H1 (cell line): ENCODE data around the gene POP7. TPM values are rescaled to one million over a fixed set of nuclear protein-coding genes. Genes with fewer than 3 reads are reported as not detected.

Experiments
- CTCF ChIA-PET: fragments of 300-600 bp; sonication (Branson Sonifier 250); formaldehyde crosslinking; loops from one replicate; lab custom pipeline; 2021; ENCODE audit not compliant: partially characterized antibody; lab: Charles Lee
- POLR2A ChIA-PET: fragments of 300-600 bp; sonication (Branson Sonifier 250); formaldehyde crosslinking; loops from one replicate; lab custom pipeline; 2021; ENCODE audit warnings: inconsistent platforms; ENCODE audit not compliant: partially characterized antibody; lab: Charles Lee
- DNase-seq, 2 experiments: peaks; one replicate each; pipeline versions ENCODE4 v3.0.0 to v3.0.0-alpha.2; 2010 to 2022; ENCODE audit warnings: low spot score in 2 of 2, low read depth in 1 of 2, mixed read lengths in 1 of 2
- FAIRE-seq: peaks from 2 replicates; lab custom pipeline; 2011; peaks lifted over from hg19 to GRCh38; lab: Jason Lieb, UNC
- H2AFZ ChIP-seq: 2 replicates; pipeline ENCODE4 v1.8.1; 2012; ENCODE audit warnings: low read length, inconsistent platforms
- H2AK5ac ChIP-seq: 2 replicates; pipeline ENCODE4 v1.6.1; 2013; ENCODE audit warnings: low read depth, low read length
- H2BK120ac ChIP-seq: replicated peaks from 2 replicates; pipeline ENCODE3; 2013; ENCODE audit warnings: low read depth, low read length, inconsistent platforms
- H2BK12ac ChIP-seq: 2 replicates; pipeline ENCODE4 v1.6.1; 2013; ENCODE audit warnings: low read depth, low read length
- H2BK15ac ChIP-seq: 2 replicates; pipeline ENCODE4 v1.6.1; 2013; ENCODE audit warnings: low read length
- H2BK20ac ChIP-seq: 2 replicates; pipeline ENCODE4 v1.6.1; 2013; ENCODE audit warnings: low read length
- H2BK5ac ChIP-seq: 2 replicates; pipeline ENCODE4 v1.6.1; 2013; ENCODE audit warnings: low read depth, low read length
- H3K14ac ChIP-seq: 2 replicates; pipeline ENCODE4 v1.6.1; 2013; ENCODE audit warnings: inconsistent platforms; ENCODE audit not compliant: insufficient read length
- H3K18ac ChIP-seq: 2 replicates; pipeline ENCODE4 v1.6.1; 2013; ENCODE audit warnings: low read length; ENCODE audit errors: extremely low read depth
- H3K23ac ChIP-seq: 2 replicates; pipeline ENCODE4 v1.6.1; 2013; ENCODE audit warnings: inconsistent platforms; ENCODE audit not compliant: insufficient read length
- H3K23me2 ChIP-seq: 2 replicates; pipeline ENCODE4 v1.6.1; 2013; ENCODE audit warnings: low read depth, low read length
- H3K27ac ChIP-seq: 2 replicates; pipeline ENCODE4 v1.6.1; 2011; ENCODE audit warnings: low read depth, low read length, inconsistent platforms
- H3K27me3 ChIP-seq, 4 experiments: replicated peaks in 1 of 4; 1 replicate in 1 of 4; 2 replicates in 3 of 4; pipeline versions ENCODE4 v1.6.1 to v1.8.1; 2011 to 2013; ENCODE audit warnings: low read length in 3 of 4, mild to moderate bottlenecking in 3 of 4, inconsistent platforms in 2 of 4, mixed read lengths in 2 of 4, moderate library complexity in 1 of 4; ENCODE audit not compliant: control insufficient read depth in 3 of 4, insufficient read depth in 3 of 4; ENCODE audit errors: extremely low read depth in 1 of 4
- H3K36me3 ChIP-seq, 4 experiments: 2 replicates each; pipeline versions ENCODE4 v1.6.1 to v1.8.1; 2011 to 2013; ENCODE audit warnings: mild to moderate bottlenecking in 4 of 4, low read length in 3 of 4, moderate library complexity in 2 of 4, control low read depth in 1 of 4, inconsistent platforms in 1 of 4; ENCODE audit not compliant: insufficient read depth in 4 of 4, control insufficient read depth in 2 of 4
- H3K4ac ChIP-seq: replicated peaks from 2 replicates; pipeline ENCODE3; 2013; ENCODE audit warnings: low read length, low read depth, mixed read lengths, inconsistent platforms; ENCODE audit not compliant: insufficient read length
- H3K4me1 ChIP-seq, 4 experiments: replicated peaks in 1 of 4; 1 replicate in 1 of 4; 2 replicates in 3 of 4; pipeline versions ENCODE4 v1.6.1 to v1.8.1; 2011 to 2013; ENCODE audit warnings: low read length in 3 of 4, inconsistent platforms in 2 of 4, mixed read lengths in 1 of 4; ENCODE audit not compliant: insufficient read depth in 4 of 4, control insufficient read depth in 3 of 4
- H3K4me2 ChIP-seq, 2 experiments: 2 replicates each; pipeline versions ENCODE4 v1.6.1 to v1.8.1; 2011 to 2013; ENCODE audit warnings: low read depth in 2 of 2, low read length in 2 of 2, control low read depth in 1 of 2, inconsistent platforms in 1 of 2, mild to moderate bottlenecking in 1 of 2; ENCODE audit not compliant: insufficient read depth in 1 of 2
- H3K4me3 ChIP-seq, 4 experiments: fragments of 200-600, 300-600 bp in 1 of 4; sonication (generic), shearing (Covaris generic), sonication (Bioruptor Twin) in 1 of 4; 2 replicates each; pipeline versions ENCODE4 v1.5.1 to v1.8.1; 2011 to 2016; ENCODE audit warnings: low read length in 4 of 4, low read depth in 3 of 4, control low read depth in 2 of 4, inconsistent platforms in 2 of 4, mild to moderate bottlenecking in 2 of 4, mixed read lengths in 1 of 4, moderate library complexity in 1 of 4; ENCODE audit not compliant: insufficient read depth in 2 of 4; ENCODE audit errors: extremely low read depth in 1 of 4
- H3K56ac ChIP-seq: replicated peaks from 2 replicates; pipeline ENCODE3; 2013; ENCODE audit warnings: low read depth, mild to moderate bottlenecking, mixed read lengths, low read length, inconsistent platforms; ENCODE audit not compliant: insufficient read length
- H3K79me1 ChIP-seq: 2 replicates; pipeline ENCODE4 v1.6.1; 2013; ENCODE audit warnings: low read depth, low read length, control low read depth
- H3K79me2 ChIP-seq, 2 experiments: 2 replicates each; pipeline versions ENCODE4 v1.6.1 to v1.8.1; 2012 to 2013; ENCODE audit warnings: low read length in 2 of 2, mild to moderate bottlenecking in 2 of 2, inconsistent platforms in 1 of 2; ENCODE audit not compliant: insufficient read depth in 2 of 2, control insufficient read depth in 1 of 2
- H3K9ac ChIP-seq, 4 experiments: replicated peaks in 1 of 4; 1 replicate in 1 of 4; 2 replicates in 3 of 4; pipeline versions ENCODE4 v1.6.1 to v1.8.1; 2011 to 2013; ENCODE audit warnings: low read depth in 3 of 4, low read length in 3 of 4, control low read depth in 2 of 4, mild to moderate bottlenecking in 2 of 4, moderate library complexity in 2 of 4, inconsistent platforms in 1 of 4; ENCODE audit errors: extremely low read depth in 1 of 4
- H3K9me3 ChIP-seq, 2 experiments: 2 replicates each; pipeline versions ENCODE4 v1.6.1 to v1.8.1; 2012 to 2013; ENCODE audit warnings: mild to moderate bottlenecking in 2 of 2, moderate library complexity in 2 of 2, control low read depth in 1 of 2, inconsistent platforms in 1 of 2, low read depth in 1 of 2, low read length in 1 of 2, mixed read lengths in 1 of 2; ENCODE audit not compliant: insufficient read depth in 2 of 2
- H4K20me1 ChIP-seq, 2 experiments: replicated peaks in 1 of 2; 2 replicates each; pipeline versions ENCODE3 to v1.8.1; 2011 to 2013; ENCODE audit warnings: inconsistent platforms in 2 of 2, low read length in 2 of 2, mild to moderate bottlenecking in 1 of 2; ENCODE audit not compliant: insufficient read depth in 2 of 2, control insufficient read depth in 1 of 2
- H4K5ac ChIP-seq: 2 replicates; pipeline ENCODE4 v1.6.1; 2013; ENCODE audit warnings: low read length, low read depth, mixed read lengths, inconsistent platforms; ENCODE audit not compliant: insufficient read length
- H4K8ac ChIP-seq: 2 replicates; pipeline ENCODE4 v1.8.0; 2013; ENCODE audit warnings: mild to moderate bottlenecking, moderate library complexity, low read length, inconsistent platforms; ENCODE audit not compliant: insufficient read depth; ENCODE audit errors: extremely low read depth
- H4K91ac ChIP-seq: replicated peaks from 2 replicates; pipeline ENCODE3; 2013; ENCODE audit warnings: low read length, mixed read lengths, inconsistent platforms; ENCODE audit not compliant: insufficient read length
- BRCA1 ChIP-seq: IDR thresholded peaks from 2 replicates; pipeline ENCODE4 v1.6.1; 2012; ENCODE audit warnings: low read depth, low read length, improper control_type of control experiment
- EZH2 ChIP-seq: fragments of 200-600 bp; sonication (generic); IDR thresholded peaks from 2 replicates; pipeline ENCODE4 v1.7.1; 2012; ENCODE audit warnings: low read depth, mild to moderate bottlenecking, moderate library complexity, low read length, inconsistent platforms; ENCODE audit not compliant: severe bottlenecking
- KDM4A ChIP-seq: IDR thresholded peaks from one replicate; pipeline ENCODE4 v1.7.1; 2012; ENCODE audit warnings: low read depth, mild to moderate bottlenecking, moderate library complexity, low read length, inconsistent platforms; ENCODE audit not compliant: severe bottlenecking
- MAFK ChIP-seq: IDR thresholded peaks from 2 replicates; pipeline ENCODE4 v1.6.1; 2012; ENCODE audit warnings: low read depth, mild to moderate bottlenecking, improper control_type of control experiment, low read length
- YY1 ChIP-seq: IDR thresholded peaks from 2 replicates; pipeline ENCODE4 v1.6.1; 2011; ENCODE audit warnings: low read depth, mild to moderate bottlenecking, low read length
- WGBS, 2 experiments: shearing (Covaris generic) in 1 of 2; methylation state at CpG; one replicate each; pipeline versions ENCODE4 v1.1.6 to v1.1.7; 2013 to 2015; ENCODE audit warnings: low lambda C conversion rate in 2 of 2, mixed read lengths in 2 of 2, inconsistent platforms in 1 of 2, low coverage in 1 of 2, missing lambda C conversion rate in 1 of 2; ENCODE audit not compliant: insufficient replicate concordance in 2 of 2, insufficient coverage in 1 of 2, insufficient read length in 1 of 2; ENCODE audit errors: extremely low coverage in 1 of 2, missing lambda C conversion rate in 1 of 2; 5-methylcytosine and 5-hydroxymethylcytosine counted together
- polyA plus RNA-seq, 7 experiments: library from polyadenylated mRNA; depleted of rRNA in 3 of 7; stranded (reverse) in 5 of 7; unstranded in 2 of 7; fragments of >200 nt in 5 of 7; fragments of 200-250 nt in 2 of 7; gene quantifications; 1 replicate in 5 of 7; 2 replicates in 1 of 7; 4 replicates in 1 of 7; pipeline versions ENCODE4 v1.2.1 to v1.2.3, GENCODE V29; 2011 to 2013; ENCODE audit warnings: missing spikeins in 2 of 7, mixed read lengths in 2 of 7
- total RNA-seq: library from RNA; stranded (reverse); fragmentation: NEBNext Ultra II Directional; extraction: Animal tissue kit (Norgen Biotek cat#: 25700); gene quantifications from 2 replicates; pipeline ENCODE4 v1.2.1, GENCODE V29; 2021

POP7 gene
- total and polyA plus RNA-seq, 2 of the 8 experiments (the other 6 are each of a cell fraction or from before 2014, with no cell fraction given), result 92.5 to 135 TPM

DNA sequence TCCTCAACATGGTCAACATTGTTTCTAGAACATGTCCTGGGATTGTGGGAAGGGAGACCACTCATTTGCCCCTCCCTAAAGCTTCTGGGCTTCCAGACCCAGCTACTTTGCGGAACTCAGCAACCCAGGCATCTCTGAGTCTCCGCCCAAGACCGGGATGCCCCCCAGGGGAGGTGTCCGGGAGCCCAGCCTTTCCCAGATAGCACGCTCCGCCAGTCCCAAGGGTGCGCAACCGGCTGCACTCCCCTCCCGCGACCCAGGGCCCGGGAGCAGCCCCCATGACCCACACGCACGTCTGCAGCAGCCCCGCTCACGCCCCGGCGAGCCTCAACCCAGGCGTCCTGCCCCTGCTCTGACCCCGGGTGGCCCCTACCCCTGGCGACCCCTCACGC lies 14.4 kb downstream of the POP7 start, which contains the start of gene EPO:
Gene EPO (plus strand): TSS at position 190 of the 392 bp plus-strand sequence. CDS start 513 bp downstream, outside the sequence.
- peak within 1 kb of the TSS; percentile 72; the same call in 1 of the 2 replicates for H2BK15ac ChIP-seq
- no peaks in the 10 kb centered on the region for H3K36me3 ChIP-seq
- no peak within 1 kb of the TSS for H3K56ac ChIP-seq
- ChIA-PET CTCF (interaction anchor here (0.9 to 16.4 kb wide), 10 partner anchors 15 to 132 kb away, joined by 3 to 197 read pairs (median 4); partner anchors contain the start of genes POP7 and SLC12A9), POLR2A (interaction anchor here (0.7 to 3.1 kb wide), 6 partner anchors 12 to 91 kb away, joined by 3 to 12 read pairs (median 4); partner anchors contain the start of gene POP7)
- H3K23me2 ChIP-seq, result peaks cover 8% of the 10 kb centered on the region; the same call in 1 of the 2 replicates
- WGBS, 2 experiments, result 6% methylated on average over 11 of the region's 21 CpGs; no CpG with 5 or more reads in 1 of the 2 experiments
- H4K8ac ChIP-seq, result no peak within 1 kb of the TSS
- no peak within 1 kb of the TSS for H3K23ac ChIP-seq
- no peaks in the 10 kb centered on the region for H3K79me2 ChIP-seq
- H3K4me3 ChIP-seq, result peak within 1 kb of the TSS; percentile 32 to 71 (median 50)
- peak within 1 kb of the TSS; percentile 6; the same call in 1 of the 2 replicates for H3K18ac ChIP-seq
- peaks cover 0 to 5% (median 2%) of the 10 kb centered on the region in 4 experiments; a peak in 5 of 7 replicates for H3K4me1 ChIP-seq
- H4K20me1 ChIP-seq, result no peaks in the 10 kb centered on the region
- H3K9me3 ChIP-seq, result no peaks in the 10 kb centered on the region
- H2BK5ac ChIP-seq, result no peak within 1 kb of the TSS
- H3K14ac ChIP-seq, result no peak within 1 kb of the TSS
- no peak within 1 kb of the TSS for H4K91ac ChIP-seq
- no peak within 1 kb of the TSS; the same call in 1 of the 2 replicates for H2AK5ac ChIP-seq
- peak within 1 kb of the TSS; percentile 58 to 93 for H3K4me2 ChIP-seq
- no peak within 1 kb of the TSS; the same call in 1 of the 2 replicates for H2BK20ac ChIP-seq
- H3K79me1 ChIP-seq, result no peaks in the 10 kb centered on the region
- no peak within 1 kb of the TSS for H4K5ac ChIP-seq
- no peak within 1 kb of the TSS for H3K27ac ChIP-seq
- peak in 1 of 2 experiments; percentile 52 for DNase-seq
- H2BK120ac ChIP-seq, result no peak within 1 kb of the TSS
- peak within 1 kb of the TSS; percentile 60; the same call in 1 of the 2 replicates for H2BK12ac ChIP-seq
- H3K9ac ChIP-seq, result peak within 1 kb of the TSS in 1 of 4 experiments; percentile 54; a peak in 1 of 7 replicates
- H3K27me3 ChIP-seq, result peaks cover 7 to 26% (median 26%) of the 10 kb centered on the region in 4 experiments
- no peak for FAIRE-seq
- peak; percentile 27 for TF ChIP-seq KDM4A
- TF ChIP-seq EZH2, result peak; percentile 64
- no peak for TF ChIP-seq YY1
- TF ChIP-seq MAFK, result no peak
- no peak for TF ChIP-seq BRCA1
- peak within 1 kb of the TSS; percentile 66; the same call in 1 of the 2 replicates for H2AFZ ChIP-seq
- no peak within 1 kb of the TSS for H3K4ac ChIP-seq
